ENCODE data around the gene OSBPL2.
A peak's percentile ranks its signal among the peaks of the same experiment; 100 is the strongest.

The OSBPL2 gene

GRCh38 chr20:62237801-62238568 lies at the start of gene OSBPL2:
OSBPL2 (plus strand) TSS chr20:62238521; CDS start chr20:62256185, 17,664 bp downstream.
- peak; percentile 100 for DNase-seq (ENCODE audit: low spot score)

GRCh38 chr20:62190639-62191411 lies 47.5 kb upstream of the OSBPL2 start:
- DNase-seq (ENCODE audit: low spot score), result no peak

GRCh38 chr20:62191781-62192559 lies 46.4 kb upstream of the OSBPL2 start:
- DNase-seq (ENCODE audit: low spot score), result no peak

GRCh38 chr20:62192635-62193034 lies 45.7 kb upstream of the OSBPL2 start:
- no peak for DNase-seq (ENCODE audit: low spot score)

- DNase-seq (ENCODE audit: low spot score), result no peak
Observed at GRCh38 chr20:62193079-62194025, 45.0 kb upstream of the OSBPL2 start.

GRCh38 chr20:62195075-62195405 lies 43.3 kb upstream of the OSBPL2 start:
- DNase-seq (ENCODE audit: low spot score), result no peak

GRCh38 chr20:62195736-62196135 lies 42.6 kb upstream of the OSBPL2 start:
- no peak for DNase-seq (ENCODE audit: low spot score)

- no peak for DNase-seq (ENCODE audit: low spot score)
Observed at GRCh38 chr20:62196286-62196685, 42.0 kb upstream of the OSBPL2 start.

GRCh38 chr20:62197311-62197710 lies 41.0 kb upstream of the OSBPL2 start:
- DNase-seq (ENCODE audit: low spot score), result no peak

GRCh38 chr20:62197801-62198200 lies 40.5 kb upstream of the OSBPL2 start:
- DNase-seq (ENCODE audit: low spot score), result no peak

GRCh38 chr20:62198496-62198895 lies 39.8 kb upstream of the OSBPL2 start:
- DNase-seq (ENCODE audit: low spot score), result no peak

- DNase-seq (ENCODE audit: low spot score), result no peak
Observed at GRCh38 chr20:62198931-62199330, 39.4 kb upstream of the OSBPL2 start.

- DNase-seq (ENCODE audit: low spot score), result no peak
Observed at GRCh38 chr20:62200491-62201172, 37.7 kb upstream of the OSBPL2 start.

- no peak for DNase-seq (ENCODE audit: low spot score)
Observed at GRCh38 chr20:62201173-62202082, 36.9 kb upstream of the OSBPL2 start.

GRCh38 chr20:62202083-62202395 lies 36.3 kb upstream of the OSBPL2 start:
- DNase-seq (ENCODE audit: low spot score), result no peak

GRCh38 chr20:62202676-62203377 lies 35.5 kb upstream of the OSBPL2 start:
- DNase-seq (ENCODE audit: low spot score), result no peak

GRCh38 chr20:62203378-62204030 lies 34.8 kb upstream of the OSBPL2 start:
- no peak for DNase-seq (ENCODE audit: low spot score)

GRCh38 chr20:62205618-62206387 lies 32.5 kb upstream of the OSBPL2 start:
- DNase-seq (ENCODE audit: low spot score), result no peak

Data from D341Med (cell line).